Hepatocyte (in vitro differentiated cells): ENCODE results near the gene ALOX15.

ENCODE experiments used
- CTCF ChIP-seq: fragments of 200-600 bp; sonication (generic); IDR thresholded peaks from 2 replicates; pipeline ENCODE4 v1.5.1; 2016; ENCODE audit warnings: antibody characterized with exemption, mild to moderate bottlenecking; ENCODE audit not compliant: poor library complexity
- EZH2 ChIP-seq: fragments of 200-600 bp; sonication (generic); IDR thresholded peaks from 2 replicates; pipeline ENCODE4 v1.6.1; 2016; ENCODE audit warnings: antibody characterized with exemption, mild to moderate bottlenecking, borderline replicate concordance
- EZH2phosphoT487 ChIP-seq: fragments of 200-600 bp; sonication (generic); IDR thresholded peaks from one replicate; pipeline ENCODE4 v1.6.1; 2018; ENCODE audit warnings: antibody characterized with exemption, mild to moderate bottlenecking, low read depth, moderate library complexity; ENCODE audit not compliant: unreplicated experiment, severe bottlenecking

DNA sequence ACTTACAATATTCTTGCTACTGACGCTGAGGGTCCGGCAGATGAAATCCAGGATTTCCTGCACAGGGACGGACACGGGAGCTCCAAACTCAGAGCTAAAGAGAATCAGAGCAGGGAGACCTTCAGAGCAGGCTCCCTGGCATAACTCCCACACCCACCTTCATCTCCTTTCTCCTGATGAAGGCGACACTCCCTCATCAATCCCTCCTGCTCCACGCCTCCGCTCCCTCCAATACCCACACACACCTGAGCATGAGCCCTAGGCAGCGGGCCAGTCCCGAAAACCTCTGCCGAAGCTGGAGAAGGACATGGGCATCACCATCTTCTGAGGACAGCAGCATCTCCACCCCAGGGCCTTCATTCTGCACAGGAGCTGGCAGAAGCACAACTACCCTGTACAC is 34.3 kb upstream of the ALOX15 start:
- TF ChIP-seq CTCF (no peak), EZH2 (no peak), EZH2phosphoT487 (no peak)
